Astrocyte of the spinal cord (primary cell): ENCODE results near the gene CCDC102A.
"Not testable (repeated sequence)": the region's sequence is repeated elsewhere in the genome, so short reads cannot be mapped to it uniquely, and the experiment has no call there.

Experiments used
- DNase-seq: peaks from one replicate; pipeline ENCODE4 v3.0.0; 2011; ENCODE audit warnings: low read depth, low spot score
- H3K4me3 ChIP-seq: 2 replicates; pipeline ENCODE4 v1.5.1; 2011; ENCODE audit warnings: low read depth, mild to moderate bottlenecking, low read length, moderate library complexity
- in situ Hi-C: cut with HindIII; loops from 2 replicates; pipeline ENCODE4 v1.10.0; 2017; ENCODE audit warnings: low sequenced_read_pairs
- TF ChIP-seq, protein P1 (sequence below): IDR thresholded peaks from 2 replicates; pipeline ENCODE4 v1.5.1; 2012; ENCODE audit warnings: low read depth, mild to moderate bottlenecking, low read length, inconsistent platforms

The CCDC102A gene

DNA sequence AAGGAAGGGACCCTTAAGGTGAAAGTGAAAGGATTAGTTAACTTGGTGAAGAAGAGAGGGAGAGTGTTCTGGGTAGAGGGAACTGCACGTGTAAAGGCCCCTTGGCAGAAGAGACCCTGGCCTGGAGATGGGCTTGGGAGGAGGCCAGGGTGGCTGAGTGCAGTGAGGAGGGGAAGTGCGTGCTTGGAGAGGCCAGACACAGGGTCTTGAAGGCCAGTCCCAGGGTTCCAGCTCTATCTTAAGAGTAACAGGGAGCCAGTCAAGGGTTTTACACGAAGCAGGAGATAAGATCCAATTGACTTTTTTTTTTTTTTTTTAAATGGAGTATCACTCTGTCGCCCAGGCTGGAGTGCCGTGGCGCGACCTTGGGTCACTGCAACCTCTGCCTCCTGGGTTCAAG, 34.9 kb downstream of the CCDC102A start:
- H3K4me3 ChIP-seq = no peak overlapping the region
- TF ChIP-seq, protein P1, sequence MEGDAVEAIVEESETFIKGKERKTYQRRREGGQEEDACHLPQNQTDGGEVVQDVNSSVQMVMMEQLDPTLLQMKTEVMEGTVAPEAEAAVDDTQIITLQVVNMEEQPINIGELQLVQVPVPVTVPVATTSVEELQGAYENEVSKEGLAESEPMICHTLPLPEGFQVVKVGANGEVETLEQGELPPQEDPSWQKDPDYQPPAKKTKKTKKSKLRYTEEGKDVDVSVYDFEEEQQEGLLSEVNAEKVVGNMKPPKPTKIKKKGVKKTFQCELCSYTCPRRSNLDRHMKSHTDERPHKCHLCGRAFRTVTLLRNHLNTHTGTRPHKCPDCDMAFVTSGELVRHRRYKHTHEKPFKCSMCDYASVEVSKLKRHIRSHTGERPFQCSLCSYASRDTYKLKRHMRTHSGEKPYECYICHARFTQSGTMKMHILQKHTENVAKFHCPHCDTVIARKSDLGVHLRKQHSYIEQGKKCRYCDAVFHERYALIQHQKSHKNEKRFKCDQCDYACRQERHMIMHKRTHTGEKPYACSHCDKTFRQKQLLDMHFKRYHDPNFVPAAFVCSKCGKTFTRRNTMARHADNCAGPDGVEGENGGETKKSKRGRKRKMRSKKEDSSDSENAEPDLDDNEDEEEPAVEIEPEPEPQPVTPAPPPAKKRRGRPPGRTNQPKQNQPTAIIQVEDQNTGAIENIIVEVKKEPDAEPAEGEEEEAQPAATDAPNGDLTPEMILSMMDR = no peak
- in situ Hi-C loops = no loop called here
- no peak for DNase-seq

DNA sequence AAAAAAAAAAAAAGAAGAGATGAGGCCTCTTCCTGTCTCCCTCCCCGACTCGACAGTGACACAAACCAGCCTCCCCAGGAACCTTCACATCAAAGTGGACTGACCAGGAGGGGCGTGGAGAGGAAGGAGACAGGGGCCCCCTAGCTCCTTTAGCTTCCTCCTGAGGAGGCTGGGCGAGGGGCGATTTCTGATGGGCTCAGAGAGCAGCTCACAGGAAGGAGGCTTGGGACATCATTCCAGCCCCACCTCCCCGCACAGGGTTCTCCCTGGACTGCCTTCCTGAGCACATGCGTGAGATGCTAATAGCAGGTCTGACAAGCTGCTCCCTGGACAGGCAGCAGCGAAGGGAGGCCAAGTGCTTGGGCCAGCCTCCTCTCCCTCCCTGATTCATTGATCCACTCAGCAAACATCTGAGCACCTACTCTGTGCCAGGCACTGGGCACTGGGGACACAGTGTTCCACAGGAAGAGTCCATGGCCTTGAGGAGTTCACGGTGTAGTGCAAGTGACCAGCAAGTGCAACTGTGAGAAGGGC, 35.7 kb downstream of the CCDC102A start:
- TF ChIP-seq, protein P1 = no peak
- DNase-seq = no peak
- H3K4me3 ChIP-seq = no peak overlapping the region
- in situ Hi-C loops = no loop called here

DNA sequence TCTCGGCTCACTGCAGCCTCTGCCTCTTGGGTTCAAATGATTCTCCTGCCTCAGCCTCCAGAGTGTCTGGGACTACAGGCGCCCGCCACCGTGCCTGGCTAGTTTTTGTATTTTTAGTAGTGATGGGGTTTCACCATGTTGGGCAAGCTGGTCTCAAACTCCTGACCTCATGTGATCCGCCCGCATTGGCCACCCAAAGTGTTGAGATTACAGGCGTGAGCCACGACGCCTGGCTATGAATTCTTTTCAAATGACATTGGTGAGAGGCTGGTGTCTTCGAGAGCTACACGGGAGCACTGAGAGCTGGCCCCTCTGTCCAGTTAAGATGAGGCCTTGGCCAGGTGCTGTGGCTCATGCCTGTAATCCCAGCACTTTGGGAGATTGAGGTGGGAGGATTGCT, 36.4 kb downstream of the CCDC102A start:
- H3K4me3 ChIP-seq, in situ Hi-C loops, DNase-seq: not testable (repeated sequence)

DNA sequence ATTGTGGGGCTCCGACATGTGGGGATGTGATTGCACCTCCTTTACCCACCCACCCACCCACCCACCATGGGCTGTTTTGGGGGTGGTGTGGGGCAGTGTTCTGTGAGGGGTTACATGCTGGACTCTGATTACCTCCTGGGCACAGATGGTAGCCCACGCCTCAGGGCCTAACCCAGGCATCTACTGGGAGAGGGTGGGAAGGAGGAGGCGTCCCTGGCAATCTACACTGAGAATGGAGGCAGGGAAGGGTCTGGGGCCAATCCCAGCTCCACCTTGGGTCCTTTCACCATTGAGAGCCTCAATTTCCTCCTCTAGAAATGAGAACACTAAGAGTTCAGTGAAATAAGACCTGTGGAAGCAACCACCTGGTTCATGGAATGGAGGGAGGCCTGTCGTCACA, 38.3 kb downstream of the CCDC102A start:
- TF ChIP-seq, protein P1 = no peak
- no peak for DNase-seq
- H3K4me3 ChIP-seq = no peak overlapping the region
- in situ Hi-C loops = no loop called here

DNA sequence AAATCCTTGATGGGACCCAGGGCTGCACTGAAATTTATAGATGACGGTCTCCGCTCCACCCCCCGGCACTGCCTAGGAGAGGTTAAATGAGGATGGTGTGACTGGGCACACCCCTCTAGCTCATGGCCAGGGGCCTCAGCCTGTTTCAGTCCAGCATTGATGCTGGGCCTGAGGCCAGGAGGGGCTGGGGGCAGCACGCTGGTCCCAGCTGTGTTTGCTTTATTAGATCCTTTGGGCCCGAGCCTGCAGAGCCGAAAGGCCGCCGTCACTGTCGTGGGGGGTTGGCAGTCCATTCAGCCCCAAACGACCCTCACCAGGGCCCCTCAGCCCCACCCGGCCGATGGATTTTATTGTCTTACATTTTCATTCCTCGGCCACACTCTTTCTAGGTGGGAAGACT, 39.2 kb downstream of the CCDC102A start:
- no peak overlapping the region for H3K4me3 ChIP-seq
- in situ Hi-C loops = no loop called here
- DNase-seq = no peak
- TF ChIP-seq, protein P1 = no peak

DNA sequence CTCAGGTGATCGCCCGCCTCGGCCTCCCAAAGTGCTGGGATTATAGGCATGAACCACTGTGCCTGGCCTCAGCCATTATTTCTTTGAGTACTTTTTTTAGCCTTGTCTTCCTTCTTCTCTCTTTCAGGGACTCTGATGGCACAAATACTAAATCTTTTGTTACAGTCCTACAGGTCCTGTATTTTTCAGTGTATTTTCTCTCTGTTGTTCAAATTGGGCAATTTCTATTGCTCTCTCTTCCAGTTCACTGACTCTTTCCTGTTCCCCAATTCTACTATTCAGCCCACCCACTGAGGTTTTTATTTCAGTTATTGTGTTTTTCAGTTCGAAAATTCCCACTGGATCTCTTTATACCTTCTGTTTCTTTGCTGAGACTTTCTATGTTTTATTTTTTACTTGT, 42.6 kb downstream of the CCDC102A start:
- no peak overlapping the region for H3K4me3 ChIP-seq
- TF ChIP-seq, protein P1 = no peak
- no peak for DNase-seq
- in situ Hi-C loops = no loop called here

DNA sequence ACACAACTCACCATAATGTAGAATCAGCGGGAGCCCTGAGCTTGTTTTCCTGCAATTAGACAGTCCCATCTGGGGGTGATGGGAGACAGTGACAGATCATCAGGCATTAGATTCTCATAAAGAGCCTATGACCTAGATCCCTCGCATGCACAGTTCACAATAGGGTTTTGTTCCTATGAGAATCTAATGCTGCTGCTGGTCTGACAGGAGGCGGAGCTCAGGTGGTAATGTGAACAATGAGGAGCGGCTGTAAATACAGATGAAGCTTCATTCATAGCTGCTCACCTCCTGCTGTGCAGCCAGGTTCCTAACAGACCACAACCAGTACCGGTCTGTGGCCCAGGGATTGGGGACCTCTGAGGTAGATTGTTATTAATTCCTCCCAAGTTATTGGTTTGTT, 47.1 kb downstream of the CCDC102A start:
- TF ChIP-seq, protein P1 = no peak
- DNase-seq = no peak
- in situ Hi-C loops = no loop called here
- H3K4me3 ChIP-seq = no peak overlapping the region
